HG02973 (cell line): Measurements from ENCODE around the gene PSMD14.
"Not testable (repeated sequence)": the region's sequence is repeated elsewhere in the genome, so short reads cannot be mapped to it uniquely, and the experiment has no call there.

ENCODE experiments used
- ATAC-seq: cut with Tn5 transposase; IDR thresholded peaks from one replicate; pipeline ENCODE4 v1.9.1; 2021; ENCODE audit warnings: moderate library complexity; ENCODE audit not compliant: unreplicated experiment

PSMD14 gene

DNA sequence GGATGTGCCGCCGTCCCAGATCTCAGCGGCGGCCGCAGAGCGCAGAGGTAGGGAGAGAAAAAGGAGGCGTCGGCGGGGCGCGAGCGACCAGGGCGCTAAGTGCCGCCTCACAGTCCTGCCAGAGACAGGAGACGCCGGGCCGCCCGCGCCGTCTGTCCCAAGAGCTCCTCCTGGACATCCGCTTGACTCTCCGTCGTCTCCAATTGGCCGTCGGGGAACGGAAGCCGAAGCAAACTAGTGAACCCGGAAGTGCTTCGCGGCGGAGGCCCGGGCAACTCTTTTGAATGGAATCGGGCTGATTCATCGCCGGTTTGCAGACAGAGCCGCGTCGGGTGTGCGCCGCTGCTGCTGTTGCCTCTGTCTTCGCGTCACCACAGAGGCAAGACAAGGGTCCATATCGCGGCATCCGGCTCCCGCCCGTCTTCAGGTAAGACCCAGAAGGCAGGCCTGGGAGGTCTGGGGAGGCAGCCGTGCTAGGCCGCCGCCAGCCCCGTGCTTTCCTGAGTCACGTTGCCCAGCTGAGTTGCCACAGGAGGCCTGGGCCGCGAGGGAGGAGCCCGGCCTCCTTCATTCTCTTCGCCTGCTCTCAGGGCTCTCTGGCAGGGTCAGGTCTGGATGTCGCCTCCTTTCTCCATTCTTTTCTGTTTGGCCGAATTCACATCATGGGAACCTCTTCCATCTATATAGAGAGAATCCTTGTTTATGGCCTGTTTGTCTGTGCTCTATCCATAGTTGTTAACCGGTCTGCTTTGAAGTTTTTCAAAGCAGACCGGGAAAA, at the start of gene PSMD14:
TSS of gene PSMD14 (plus strand) at position 248 of the 778 bp plus-strand sequence. CDS start 10,401 bp downstream, outside the sequence.
- peak; percentile 96 for ATAC-seq

DNA sequence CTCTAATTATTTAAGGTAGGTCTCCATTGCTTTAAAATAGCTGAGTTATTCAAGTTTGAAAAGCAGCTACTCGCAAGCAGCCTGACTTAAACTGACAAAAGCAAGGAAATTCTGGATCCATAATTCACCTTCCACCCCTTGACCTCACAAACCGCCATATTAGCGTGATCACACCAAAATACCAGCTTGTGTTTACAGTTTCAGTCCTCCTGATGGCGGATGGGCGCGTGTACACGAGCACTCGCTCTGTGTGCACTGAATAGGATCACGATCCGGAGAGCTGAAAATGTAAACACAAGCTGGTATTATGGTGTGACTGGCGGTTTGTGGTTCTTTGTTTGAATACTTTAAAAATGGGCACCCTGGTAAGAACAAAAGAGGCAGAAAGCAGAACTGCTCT, 42.4 kb upstream of the PSMD14 start:
- no peak for ATAC-seq

DNA sequence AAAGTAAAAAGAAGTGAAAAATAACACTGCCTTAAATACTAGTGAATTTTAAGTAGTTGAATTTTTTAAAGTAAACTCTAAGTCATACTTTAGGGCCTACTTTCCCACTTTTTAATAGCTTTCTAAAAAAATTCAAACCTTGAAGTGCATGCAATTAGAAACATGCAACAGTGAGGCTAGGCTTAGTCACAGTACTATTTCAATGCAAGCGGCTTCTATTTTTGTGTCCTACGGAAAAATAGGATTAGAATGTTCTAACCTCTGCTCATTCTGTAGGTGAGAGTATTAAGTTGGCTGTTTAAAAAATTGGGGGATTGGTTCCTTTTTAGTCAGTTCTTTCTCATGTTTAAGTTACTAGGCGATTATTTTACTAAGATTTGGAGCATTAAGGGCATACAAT, 39.1 kb upstream of the PSMD14 start:
- no peak for ATAC-seq

DNA sequence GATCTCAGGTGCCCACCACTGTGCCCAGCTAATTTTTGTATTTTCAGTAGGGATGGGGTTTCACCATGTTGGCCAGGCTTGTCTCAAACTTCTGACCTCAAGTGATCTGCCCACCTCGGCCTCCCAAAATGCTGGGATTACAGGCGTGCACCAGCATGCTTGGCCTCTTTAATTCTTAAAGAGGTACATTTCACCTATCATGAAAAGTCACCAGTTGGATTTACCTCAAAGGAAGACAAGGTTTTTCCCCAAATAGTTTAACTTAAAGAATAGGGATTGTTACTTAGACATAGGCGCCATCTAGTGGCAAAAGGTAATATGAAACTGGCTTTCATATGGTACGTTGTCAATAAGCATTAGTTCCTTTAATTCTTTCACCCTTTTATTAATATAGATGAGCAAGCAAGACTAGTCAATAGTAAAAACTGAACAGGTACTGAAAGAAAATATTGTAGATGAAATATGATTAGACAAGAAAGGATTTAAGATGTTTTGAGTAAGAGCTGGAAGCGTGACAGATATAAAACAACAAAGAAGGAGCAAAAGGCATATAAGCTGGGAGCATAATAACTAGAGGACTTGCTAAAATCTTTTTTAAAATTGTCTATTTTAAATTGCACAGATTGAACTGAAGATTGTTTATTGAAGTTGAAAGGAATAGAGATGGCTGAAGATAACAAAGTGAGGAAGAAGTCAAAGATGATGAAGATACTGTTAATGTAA, 35.0 kb upstream of the PSMD14 start:
- ATAC-seq: peak; percentile 67

DNA sequence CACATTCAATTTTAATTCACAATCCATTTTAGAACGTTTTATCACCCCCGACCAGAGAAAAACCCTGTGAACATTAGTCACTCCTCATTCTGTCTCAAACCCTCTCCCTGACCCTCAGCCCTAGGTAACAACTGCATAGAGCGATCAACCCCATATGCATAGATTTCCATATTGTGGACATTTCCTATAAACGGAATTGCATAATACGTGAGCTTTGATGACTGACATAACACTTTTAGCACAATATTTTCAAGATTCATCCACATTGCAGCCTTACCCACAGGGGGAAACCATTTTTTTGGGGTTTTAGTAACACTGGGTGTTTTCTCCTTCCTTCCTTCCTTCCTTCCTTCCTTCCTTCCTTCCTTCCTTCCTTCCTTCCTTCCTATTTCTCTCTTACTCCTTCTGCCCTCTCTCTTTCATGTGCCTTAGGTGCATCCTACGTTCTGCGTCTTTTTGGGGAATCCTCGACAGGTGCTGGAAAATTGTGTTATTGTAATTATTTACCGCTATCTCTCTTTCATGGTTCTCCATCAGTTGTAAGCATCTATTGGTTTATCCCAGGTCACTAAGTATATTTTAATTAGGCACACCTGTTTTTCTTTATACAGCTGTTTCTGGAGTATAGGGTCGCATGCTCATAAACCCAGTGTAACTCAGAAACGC, 29.5 kb upstream of the PSMD14 start:
- ATAC-seq: not testable (repeated sequence)

DNA sequence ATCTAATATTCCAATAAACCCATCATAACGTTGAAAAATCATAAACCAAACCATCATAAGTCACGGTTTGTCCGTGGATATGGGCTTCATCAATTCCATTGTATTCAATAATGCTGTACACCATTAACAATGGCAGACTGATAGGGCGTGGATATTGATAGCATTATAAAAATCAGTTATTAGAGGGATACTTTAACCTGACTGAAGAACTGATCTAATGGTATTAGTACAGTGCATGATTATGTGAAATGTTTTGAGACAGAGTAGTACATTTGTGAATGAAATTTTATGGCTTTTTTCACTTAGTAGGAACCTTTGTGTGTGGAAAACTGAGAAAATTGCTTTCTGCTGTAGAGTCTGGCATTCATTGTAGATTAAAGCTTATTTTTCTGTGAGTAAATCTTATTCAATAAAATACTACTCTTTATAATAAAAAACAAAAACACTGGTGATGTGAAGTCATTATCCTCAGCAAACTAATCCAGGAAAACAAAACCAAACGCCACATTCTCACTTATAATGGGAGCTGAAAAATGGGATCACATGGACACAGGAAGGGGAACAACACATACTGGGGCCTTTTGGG, 28.9 kb upstream of the PSMD14 start:
- ATAC-seq: not testable (repeated sequence)

DNA sequence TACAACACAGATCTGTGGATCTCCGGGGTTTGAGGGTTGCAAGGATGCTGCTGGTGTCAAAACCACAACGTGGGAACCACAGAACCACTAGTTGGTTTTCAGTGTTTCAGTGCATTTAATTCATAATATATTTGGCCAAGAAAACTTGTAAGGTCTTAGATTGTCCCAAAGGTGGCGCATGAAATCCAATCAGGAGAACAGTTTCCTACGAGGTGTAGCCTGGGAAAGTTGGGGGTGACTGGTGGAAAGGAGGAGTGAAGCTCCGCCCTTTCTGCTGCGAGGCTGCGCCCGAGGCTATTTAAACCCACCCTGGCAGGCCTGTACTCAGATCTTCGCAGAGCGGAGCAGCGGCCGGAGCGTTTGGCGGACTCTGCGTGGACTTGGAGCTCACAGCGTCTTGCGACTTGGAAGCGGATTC, 27.3 kb upstream of the PSMD14 start:
- ATAC-seq: not testable (repeated sequence)

DNA sequence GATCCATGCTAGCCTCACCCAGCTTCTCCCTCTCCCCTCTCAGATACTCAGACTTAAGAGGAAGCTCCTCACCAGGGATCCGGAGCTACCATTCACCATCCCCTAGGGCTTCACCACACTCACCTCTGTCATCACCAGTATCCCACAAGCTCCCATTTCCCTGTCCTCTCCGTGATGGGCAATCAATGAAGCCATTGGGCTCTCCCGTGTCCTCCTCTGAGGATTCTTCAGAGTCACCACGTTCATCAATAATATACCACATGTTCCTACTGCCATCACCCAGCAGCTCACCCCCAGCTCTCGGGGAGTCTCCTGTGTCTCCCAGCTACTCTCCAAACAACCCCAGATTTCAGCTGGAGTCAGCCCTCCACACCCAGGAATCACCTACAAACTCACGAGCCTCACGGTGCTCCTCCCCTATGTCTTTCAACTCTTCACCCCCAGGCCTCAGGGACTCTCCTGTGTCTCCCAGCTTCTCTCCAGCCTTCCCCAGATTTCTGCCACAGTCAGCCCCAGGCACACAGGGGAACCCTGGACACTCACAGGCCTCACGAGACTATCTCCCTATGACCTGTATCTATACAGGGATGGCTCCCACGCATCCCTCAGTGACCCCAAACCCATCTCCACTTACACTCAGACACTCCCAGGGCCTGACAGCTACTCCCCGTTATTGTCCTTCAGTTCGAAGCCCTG, 26.5 kb upstream of the PSMD14 start:
- not testable (repeated sequence) for ATAC-seq

DNA sequence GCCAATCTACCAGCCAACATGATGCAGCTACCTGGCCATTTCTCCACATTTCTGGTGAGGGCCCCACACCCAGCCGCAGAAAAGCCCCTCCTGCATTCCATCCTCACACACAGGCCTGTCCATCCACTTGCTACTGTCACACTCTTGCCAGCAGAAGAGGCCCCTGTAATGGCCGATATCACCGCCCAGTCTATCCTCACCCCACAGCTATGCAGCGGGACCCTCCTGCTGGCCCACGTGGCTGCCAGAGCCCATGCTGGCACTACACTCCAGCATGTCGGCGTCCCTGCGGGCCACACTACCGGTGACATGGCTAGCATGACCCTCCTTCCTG, 25.9 kb upstream of the PSMD14 start:
- ATAC-seq: not testable (repeated sequence)

DNA sequence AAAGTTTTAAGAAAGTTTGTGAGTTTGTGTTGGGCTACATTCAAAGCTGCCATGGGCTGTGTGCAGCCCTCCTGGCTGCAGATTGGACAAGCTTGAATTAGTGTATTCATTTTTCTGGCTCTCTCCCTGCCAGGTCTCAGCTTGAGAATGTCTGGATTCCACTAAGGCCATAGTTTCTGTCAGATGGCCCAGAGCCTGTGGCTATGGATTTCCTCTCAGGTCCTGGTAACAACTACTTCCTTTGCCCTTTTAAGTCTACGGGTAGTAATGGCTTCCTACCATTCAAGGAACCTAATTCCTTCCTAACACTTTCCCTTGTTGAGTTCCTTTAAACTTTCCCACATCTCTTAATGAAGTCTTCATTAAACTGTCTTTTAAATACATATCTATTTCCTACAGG, 24.3 kb upstream of the PSMD14 start:
- ATAC-seq: no peak

DNA sequence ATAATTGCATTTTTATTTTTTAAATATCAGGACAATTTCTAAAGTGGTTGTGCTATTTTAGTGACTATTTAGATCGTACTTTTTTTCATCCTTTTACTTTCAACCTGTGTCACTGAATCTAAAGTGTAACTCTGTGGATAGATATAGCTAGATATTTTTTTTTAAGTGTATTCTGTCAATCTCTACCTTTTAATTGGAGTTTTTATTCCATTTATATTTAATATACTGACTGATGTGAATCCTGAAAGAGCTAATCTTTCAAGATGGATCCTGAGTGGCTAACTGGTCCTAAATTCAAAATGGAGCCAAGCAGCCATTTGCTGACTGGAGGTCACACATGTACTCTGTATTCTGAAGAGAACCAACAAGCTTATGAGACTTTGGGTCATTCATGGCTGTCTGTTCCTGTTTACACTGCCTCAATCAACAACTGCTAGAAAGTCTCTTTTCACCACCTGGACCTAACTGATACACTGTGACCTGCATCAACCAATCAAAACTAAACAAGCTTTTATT, 4.6 kb upstream of the PSMD14 start:
- no peak for ATAC-seq

DNA sequence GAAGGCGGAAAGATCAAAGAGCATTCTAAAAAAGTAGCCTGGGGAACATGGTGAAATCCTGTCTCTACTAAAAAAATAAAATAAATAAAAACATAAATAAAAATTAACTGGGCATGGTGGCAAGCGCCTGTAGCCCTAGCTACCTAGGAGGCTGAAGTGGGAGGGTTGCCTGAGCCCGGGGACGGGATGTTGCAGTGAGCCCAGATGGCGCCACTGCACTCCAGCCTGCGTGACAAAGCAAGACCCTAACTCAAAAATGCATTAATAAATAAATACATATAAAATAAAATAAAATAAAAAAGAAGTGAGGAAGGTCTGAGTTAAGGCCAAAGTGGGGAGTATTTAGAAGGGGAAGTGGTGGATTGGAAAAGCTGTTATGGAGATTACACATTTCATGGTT, 1.3 kb upstream of the PSMD14 start:
- no peak for ATAC-seq

DNA sequence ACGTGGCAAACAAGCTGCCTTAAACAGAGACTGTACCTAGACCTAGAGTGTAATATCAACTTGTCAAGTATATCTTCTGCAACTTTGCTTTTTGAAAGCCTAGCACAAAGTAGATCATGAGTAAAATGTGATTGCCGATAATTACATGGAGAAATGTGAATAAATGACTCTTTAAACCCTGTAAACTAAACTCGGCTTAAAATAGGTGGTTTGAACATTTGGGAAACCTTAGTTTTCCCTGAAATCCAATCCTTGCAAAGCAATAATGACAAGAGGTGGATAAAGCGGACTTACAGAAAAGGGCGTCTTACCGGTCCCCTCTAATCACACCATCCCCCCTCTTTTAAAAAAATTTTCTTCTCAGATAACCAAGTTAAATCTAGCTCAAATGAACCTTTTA, 549 bp upstream of the PSMD14 start:
- no peak for ATAC-seq

DNA sequence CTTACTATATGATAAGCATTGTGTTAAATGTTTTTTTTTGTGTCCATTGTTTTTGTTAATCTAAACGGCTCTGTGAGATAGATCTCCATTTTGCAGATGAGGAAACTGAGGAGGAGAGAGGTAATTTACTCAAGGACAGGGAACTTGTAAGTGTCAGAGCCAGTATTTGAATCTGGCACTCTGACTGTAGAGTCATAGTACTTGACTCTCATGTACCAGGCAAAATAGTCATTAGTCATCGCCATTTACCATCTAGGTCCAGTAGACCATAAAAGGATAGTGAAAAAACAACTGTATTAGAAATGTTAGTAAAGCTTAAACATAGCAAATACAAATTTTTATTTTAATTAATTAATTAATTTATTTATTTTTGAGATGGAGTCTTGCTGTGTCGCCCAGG, 4.8 kb downstream of the PSMD14 start:
- ATAC-seq: no peak

DNA sequence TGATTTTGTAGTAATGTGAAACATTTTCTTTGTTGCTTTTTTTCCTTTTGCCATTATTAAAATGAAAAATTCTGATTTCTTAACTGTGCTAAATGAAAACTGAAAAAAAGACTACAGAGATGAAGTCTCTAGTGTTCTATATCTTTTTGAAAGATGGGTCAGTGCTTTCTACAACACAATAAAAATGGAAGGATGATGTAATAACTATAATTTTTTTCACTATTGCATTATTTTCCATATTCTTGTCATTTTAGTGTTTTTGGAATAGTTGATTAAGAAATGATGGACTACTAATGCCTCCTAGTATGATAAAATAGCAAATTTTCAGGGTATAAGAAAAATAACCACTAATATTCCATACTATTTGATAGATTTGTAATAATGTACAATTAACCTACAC, 7.2 kb downstream of the PSMD14 start:
- ATAC-seq: no peak

DNA sequence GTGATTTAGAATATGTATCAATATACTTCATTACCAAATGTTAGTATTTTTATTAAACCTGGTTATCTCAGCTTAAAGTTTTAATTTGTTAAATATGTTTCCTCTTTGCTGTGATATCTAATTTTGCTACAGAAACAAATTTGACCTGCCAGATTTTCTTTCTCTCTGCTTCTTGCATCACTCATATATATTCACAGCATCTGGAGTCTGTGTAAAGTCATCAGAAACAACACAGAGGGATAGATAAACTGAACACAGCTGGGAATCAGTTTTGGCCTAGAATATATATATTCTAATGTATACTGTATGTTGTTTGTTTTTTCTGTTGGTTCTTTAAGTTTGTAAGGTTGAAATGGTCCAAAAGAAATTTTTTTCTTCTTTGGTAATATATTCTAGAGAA, 8.5 kb downstream of the PSMD14 start:
- no peak for ATAC-seq

DNA sequence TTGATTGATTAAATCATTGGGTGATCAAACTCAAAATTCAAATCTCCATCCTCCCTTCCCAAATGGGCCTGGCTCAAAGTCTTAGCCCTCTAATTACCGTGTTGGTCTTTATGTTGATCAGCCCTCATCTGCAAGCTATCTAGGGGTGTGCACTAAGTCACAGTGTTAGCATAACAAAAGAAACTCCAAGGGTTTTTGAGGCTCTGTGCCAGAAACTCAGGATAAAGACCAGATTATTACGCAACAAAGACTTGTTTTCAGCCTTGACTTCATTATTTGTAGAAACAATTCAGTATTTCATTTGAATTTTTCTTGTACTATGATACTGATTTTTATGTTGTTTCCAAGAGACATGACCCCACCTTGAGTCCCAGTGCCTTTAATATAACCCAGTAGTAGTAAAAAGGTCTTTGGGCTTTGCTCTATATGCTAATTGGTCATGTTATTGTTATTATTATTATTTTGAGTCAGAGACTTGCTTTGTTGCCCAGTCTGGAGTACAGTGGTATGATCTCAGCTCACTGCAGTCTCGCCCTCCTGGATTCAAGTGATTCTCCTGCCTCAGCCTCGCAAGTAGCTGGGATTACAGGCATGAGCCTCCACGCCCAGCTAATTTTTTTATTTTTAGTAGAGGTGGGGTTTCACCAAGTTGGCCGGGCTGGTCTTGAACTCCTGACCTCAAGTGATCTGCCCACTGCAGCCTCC, 13.9 kb downstream of the PSMD14 start:
- no peak for ATAC-seq

DNA sequence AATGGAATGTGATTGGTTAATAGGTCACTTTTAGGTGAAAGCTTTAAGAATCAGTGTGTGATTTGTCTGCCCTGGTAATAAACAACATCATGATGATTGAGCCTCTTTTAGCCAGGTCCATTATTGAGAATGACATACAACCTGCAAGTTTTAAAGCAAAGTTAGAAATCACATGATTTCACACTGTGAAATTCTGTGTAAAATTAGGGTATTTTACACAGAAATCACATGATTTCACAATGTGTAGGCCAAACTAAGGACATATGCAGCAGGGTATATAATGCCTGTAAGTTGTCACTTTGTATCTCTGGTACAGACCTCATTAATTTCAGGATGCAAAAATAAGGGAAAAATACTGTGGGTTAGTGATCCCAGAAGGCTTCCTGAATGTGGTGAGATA, 16.7 kb downstream of the PSMD14 start:
- no peak for ATAC-seq

DNA sequence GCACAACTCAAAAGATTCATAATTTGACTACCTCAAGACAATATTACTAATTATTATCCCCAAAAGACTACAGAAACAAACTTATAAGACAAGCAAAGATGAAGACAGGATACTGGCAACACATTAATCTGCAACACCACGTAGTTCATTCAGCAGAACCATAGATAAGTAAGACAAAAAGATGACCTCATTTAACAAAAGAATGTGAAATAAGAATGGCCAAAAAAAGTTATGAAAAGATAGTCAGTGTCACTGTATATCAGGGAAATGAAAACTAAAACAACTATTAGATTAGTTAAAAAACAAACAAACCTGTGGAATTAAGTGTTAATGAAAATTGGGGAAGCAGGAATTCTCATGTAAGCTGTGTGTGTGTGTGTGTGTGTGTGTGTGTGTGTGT, 19.4 kb downstream of the PSMD14 start:
- ATAC-seq: no peak

DNA sequence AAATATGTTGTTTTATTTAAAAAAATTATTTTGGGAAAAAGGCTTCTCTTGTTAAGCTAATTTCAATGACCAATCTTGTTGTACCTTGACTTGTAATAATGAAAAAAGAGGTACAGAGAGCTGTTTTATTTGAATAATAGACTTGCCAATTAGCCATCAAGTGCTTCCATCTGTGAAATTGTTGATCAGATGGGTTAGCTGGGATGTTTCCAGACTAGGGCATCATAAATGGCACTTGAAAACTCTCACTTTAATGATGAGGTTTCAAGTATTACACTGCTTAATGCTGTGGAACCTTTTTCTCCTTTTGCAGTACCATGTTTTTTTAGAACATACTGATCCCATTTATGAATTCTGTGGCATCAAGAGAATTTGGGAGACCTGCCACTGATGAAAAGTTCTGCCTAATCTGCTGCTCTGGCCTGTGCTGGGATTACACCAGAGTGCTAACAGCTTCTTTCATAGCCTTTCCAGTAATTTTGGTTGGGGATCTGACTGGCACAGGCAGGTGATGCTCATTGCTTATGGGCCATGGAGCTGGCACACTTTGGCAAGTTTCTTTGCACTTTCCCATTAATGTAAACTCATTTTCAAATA, 24.2 kb downstream of the PSMD14 start:
- ATAC-seq: no peak
